GF-D8 (cell line): ENCODE data around the gene SORCS2.

Source experiments
- DNase-seq: peaks from one replicate; lab custom pipeline; 2025; lab: John Stamatoyannopoulos, UW

Gene SORCS2

DNA sequence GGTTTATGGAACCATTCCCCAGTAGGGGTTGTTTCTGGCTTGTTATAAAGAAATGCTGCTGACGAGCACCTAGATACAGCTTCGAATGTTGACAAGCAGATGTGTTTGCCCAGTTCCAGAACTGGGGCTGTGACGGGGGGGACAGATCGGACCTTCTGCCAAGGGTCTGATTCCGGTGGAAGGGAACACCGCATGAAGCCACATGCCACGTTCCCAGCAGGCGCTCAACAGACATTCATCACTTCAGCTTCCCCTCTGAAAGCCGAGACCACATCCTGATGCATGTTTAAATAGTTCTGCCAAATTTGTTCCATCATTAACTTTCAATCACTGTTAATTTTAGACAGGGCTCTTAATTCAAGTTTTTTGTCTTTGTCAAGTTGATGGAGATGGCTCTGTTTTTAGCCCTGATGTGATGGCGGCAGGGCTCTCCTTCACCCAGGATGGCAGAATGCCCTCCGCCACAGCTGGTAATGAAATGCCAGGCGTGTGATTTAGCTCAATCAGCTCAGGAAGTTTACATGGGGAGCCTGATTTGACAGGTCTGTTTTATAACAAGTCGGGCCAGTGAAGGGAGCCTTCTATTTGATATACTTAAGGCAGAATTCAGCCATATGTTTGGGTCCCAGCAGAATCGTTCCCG lies 185.0 kb downstream of the SORCS2 start:
- no peak for DNase-seq

DNA sequence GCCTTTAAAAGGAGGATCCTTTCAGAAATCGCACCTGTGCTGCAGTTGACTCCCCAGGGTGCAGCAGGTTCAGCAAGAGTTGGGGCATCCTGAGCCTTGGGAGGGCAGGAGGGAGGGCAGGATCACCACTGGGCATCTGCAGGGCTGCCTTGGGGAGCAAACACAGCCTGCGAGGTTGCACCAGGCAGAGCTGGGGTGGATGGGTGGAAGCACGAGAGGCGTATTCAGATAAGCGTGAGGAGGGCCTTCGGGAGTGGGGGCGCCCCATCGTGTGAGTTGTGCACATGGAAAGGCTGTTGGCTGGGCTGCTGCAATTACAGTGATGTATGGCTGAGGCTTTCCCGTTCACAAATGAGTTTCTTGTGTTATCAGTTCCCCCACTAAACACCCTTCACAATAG lies 186.8 kb downstream of the SORCS2 start:
- DNase-seq: no peak

DNA sequence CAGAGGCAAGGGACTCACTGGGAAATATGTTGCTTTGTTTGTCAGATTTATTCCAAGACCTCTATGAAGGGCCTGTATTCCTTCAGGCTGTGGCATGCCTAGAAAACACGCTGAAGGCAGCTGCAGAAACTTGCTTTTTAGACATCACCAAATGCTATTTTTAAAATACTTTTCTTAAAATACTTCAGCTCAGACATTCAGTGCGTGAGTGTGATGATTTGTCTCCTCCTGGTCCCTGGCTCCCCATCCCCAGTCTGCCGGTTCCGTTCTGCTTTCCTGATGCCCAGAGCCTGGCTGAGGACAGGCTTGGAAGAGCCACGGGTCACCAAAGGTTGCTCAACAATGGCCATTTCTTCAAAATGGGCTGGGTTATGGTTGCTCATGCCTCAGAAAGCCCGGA lies 187.4 kb downstream of the SORCS2 start:
- no peak for DNase-seq

DNA sequence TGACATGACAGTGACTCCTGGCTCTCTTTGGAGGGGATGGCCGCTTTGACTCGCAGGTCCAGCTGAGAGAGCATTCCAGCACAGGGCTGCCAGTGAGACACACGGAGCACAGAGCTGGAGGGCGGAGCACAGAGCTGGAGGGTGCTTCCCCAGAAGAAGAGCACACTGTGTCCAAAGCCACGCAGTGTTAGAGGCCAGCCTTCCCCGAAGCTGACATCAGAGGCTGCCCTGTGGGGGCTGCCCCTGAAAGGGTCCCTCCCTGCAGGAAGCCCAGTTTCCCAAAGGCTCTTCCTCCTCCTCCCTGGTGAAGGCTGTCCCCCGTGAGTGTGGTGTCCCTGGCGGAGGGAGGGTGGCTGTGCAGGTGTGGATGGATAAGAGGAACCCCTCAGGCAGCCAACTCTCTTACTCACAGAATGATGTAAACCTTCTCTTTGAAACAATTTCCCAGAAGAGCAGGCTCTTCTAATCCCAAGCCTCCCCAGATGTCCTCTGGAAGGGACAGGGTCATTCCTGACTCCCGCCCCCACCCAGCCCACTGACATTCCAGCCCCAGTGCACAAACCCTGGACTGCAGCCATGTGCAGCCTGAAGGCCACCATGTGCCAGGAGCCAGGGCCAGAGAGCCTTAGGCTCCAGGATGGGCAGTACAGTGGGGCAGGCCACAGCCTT lies 189.0 kb downstream of the SORCS2 start:
- no peak for DNase-seq

DNA sequence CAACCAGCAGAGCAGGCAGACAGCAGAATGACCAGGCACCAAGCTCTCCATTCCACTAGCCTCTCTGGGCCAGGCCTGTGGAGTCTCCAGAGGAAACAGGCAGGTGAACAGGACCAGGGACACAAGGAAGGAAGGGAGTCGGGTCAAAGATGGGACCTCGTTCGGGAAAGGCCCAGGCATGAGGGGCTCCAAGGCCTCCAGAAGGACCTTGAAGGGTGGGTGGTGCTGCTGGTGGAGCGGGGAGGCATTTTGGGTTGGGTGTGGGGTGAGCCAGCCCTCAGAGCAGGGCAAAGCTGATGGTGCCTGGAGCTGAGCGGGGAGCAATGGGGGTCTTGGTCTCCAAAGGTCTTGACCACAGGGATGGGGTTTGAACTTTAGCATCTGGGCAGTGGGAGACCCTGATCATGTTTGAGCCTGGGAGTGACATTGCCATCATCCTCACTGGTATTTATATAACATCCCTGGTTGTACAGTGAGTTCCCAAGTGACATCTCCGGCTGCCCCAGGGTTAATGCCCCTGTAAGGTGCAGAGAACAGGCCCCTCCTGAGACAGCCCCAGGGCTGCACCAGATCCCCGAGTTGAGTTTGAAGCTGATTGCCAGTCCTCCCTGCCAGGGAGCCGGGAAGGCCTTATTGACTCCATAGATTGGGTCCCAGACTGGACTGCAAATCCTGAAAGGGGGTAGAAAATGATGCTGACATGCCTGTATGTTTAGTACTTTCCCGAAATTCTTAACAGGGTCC lies 189.7 kb downstream of the SORCS2 start:
- no peak for DNase-seq

DNA sequence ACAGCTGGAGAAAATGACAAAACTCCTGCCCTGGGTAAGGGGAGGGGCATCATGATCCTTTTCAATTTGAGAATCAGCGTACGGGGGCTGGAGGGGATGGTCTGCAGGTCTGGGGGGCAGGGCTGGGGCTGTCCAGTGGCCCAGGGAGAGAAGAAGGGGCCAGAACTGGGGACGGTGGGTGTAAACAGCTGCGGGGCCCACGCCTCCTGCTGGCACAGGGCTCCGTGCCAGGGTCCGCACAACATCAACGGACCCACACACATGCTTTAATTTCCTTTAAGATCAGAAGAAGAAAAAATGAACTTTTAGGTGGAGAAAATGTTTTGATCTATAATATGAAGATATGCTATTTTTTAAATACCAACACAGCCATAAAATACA lies 190.3 kb downstream of the SORCS2 start:
- no peak for DNase-seq

DNA sequence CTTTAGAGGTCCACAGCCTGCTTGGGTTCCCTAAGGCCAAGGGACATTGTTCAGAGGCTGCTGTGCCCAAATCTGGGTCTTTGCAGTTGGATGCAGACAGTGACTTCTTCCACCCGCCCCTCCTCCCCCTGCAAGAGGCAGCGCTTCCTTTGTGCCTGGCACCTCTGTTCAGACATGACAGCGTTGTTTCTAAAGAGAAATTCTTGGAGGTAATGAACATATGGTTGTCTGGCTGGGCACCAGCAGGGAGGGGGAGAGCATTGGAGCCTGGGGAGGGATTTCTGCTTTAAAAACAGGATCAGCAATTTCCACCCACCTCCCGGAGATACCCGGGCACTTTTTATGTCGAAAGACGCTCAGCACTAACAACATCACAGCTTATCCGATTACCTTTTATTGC lies 190.9 kb downstream of the SORCS2 start:
- no peak for DNase-seq

DNA sequence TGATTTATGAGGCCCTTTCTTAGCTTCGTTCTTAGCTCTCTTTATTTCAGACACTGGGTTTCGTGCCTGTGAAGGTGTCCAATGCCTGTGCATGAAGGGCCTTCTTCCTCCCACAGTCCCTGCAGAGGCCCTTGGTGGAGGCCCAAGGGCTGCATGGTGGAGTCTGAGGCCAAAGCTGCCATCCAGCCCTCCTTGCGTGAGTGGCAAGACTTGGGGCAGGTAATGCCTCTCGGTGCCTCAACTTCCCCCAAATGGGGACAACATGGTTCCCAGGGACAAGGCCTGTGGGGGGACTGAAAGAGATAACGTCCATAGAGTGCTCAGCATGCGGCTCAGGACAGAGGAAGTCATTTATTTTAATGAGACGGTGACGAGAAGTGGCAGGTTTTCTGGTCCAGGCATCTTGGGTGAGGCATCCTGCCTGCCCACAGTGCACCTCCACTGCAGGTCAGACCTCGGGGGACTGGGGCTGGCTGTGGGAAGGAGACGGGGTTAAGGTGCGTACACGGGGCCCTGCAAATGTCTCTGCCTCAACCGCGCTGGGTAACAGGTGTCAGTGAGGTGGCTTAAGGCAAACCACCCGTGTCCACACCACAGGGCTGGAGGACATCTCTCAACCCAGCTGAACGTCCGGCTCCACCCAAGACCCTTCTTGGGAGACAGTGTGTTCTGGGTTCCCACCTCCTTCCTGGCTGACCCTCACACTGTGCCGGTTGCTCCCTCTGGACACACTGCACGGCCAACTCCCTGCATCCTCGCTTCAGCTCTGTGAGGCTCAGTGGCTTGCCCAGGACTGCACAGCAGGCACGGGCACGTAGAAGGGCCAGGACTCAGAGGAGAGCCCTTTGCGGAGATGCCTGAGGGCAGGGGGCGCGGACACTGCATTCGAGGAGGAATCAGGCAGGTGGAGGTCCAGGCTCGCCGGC lies 191.9 kb downstream of the SORCS2 start:
- DNase-seq: no peak

DNA sequence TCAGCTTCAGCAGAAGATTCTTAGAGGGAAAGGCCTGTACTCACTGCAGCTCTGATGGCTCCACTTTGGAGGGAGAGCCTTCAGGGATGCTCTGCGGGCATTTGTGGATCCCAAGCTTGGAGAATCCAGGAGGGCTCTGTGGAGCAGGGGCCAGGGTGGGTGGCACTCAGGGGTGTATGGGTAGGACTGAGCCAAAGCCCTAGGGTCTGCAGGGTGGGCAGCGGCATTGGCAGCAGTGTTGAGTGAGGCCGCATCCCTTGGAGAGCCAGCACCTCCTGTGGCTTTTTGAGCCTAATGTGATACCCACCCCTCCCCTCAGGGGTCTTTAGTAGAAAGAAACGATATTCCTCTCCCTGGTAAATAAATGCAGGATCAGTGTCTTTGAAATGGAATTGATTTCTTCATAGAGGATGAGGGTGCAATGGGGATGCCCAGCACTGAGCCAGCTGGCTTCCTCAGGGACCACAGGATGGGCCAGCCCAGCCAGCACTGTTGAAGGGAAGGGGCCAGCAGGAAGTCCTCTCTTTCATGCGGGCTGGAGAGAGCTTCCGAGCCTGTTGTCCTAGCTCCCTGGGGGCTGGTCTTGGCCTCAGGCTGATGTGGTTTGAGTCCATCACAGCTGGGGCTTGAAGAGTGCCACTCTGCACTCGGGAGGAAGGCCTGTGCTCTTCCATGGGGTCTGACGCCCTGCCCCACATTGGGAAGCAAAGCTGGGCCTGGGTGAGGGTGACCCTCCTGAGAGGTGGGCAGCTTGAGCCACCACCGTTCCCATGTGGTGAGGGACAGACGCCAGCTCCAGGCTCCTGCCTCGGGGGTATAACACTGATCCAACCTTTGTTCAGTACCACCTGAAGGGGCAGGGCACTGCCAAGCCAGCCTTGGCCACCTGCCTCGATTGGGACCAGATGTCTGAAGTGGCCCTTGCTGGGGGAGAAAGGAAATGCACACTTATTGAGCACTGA lies 192.9 kb downstream of the SORCS2 start:
- DNase-seq: no peak

DNA sequence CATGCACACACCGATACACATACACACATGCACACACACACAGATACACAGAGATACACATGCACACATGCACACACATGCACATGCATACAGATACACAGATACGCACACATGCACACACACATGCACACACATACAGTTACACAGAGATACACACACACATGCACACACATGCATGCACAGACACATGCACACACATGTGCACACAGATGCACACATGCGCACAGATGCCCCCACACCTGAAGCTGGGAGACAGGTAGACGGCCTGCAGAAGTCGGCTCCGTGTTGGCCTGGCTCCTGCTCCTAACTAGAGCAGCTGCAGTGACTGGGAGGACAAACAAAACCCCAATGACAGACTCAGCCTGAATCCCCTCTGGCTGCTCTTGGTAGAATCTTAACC lies 195.6 kb downstream of the SORCS2 start:
- DNase-seq: no peak

DNA sequence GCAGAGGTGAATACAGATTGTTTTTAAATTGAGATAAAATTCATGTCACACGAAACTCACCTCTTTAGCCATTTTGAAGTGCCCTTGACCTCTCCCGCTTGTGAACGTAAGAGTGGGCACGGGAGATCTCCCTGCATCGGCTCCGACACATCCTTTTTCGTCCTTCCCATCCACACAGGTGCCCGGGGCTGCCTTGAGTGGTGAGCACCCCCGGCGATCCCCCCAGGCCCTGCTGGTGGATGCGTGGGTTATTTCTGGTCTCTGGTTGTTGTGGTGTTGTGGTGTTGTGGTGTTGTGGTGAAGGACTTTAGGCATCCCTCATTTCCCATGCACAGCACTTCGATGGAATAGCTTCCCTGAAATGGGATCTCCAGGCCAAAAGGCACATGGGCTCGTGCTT lies 196.3 kb downstream of the SORCS2 start:
- DNase-seq: no peak

DNA sequence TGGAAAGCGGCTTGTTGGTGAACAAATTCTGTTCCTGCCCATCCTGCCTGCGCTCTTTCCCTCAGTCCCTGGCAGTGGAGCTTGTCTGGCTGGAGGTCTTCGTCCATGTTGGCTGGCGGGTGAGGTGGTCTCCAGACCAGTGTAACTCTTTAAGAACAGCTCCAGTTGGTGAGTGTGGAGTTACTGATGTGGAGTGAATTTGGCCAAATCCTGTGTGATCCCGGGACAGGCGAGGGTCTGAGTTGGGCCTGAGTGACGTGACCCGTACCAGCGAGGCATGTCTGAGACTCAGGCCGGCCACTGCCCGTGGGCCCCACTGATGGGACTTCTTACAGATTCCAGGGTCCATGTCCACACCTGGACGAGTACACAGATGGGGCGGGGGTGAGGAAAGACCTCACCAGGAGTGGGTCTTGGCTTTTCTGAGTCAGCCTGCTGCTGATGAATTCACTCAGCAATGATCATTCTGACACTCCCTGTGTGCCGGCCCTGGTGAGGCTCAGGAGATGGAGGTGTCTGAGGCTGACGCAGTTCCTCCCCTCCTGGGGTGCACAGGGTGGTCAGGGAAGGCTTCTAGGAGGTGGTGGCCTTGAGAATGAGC lies 196.9 kb downstream of the SORCS2 start:
- DNase-seq: no peak

DNA sequence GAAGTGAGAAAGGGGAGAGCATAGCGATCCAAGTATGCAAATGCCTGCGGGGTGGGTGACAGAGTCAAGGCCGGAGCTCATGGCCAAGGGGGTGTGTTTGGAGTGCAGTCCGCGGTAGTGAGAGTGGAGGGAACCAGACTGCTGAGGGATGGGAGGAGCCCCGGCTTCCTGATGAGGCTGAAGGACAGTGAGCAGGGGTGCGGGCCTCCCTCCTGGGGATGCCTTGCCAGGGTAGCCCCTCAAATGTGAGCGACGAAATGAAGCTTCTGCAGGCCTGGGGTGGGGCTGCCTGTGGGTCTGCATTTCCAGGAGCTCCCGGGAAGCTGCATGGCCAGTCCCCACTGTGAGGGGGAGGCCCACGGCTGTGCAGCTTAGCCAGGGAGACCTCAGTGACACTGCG lies 197.4 kb downstream of the SORCS2 start:
- no peak for DNase-seq

DNA sequence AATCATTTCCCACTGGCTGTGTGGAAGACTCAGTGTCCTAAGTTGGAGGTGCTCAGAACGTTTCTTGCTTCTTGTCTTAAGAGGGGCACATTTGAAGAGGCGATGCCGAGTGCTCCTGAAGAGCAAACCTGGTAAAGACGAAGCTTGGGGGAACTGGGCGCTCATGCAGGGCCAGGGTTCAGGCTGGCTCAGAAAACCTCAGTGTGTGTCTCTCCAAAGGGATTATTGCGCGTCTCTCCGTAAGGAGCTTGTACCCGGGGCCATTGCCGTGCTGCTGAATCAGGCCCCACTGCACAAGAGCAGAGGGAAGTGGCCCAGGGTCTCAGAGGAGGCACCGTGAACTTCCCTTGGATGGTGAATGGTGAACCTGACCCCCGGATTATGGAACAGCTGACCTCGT lies 198.0 kb downstream of the SORCS2 start:
- DNase-seq: no peak

DNA sequence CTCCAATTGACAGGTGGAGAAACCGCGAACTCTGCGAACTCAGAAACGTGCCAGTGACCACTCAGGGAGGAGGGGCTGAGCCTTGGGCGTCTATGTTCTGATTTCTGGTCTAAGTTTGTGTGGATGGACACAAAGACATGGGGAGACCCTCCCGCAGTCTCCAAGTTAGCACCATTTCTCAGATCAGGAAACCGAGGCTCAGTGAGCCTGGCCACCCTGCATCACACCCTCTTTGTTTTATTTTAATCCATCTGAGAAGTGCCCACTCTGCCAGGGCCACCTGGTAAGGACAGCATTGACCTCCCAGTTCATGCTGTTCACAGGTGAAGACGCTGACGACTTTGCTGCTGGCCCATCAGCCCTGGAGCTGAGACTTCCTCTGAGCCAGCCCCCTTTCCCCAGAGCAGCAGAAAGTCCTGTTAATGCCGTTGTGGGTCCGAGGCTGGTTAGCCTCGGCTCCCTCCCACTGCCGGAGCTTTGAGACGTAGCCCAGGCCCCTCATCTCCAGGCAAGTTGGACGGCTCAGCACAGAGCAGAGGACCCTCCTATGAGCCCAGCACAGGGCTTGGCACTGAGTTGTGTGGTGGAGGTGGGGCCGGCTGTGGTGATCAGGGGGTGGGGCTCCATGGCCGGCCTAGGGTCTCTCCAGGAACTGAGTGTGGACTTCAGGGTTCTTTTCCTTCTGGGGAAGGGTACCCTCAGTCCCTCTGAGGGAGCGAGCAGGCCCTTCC lies 198.7 kb downstream of the SORCS2 start:
- DNase-seq: no peak

DNA sequence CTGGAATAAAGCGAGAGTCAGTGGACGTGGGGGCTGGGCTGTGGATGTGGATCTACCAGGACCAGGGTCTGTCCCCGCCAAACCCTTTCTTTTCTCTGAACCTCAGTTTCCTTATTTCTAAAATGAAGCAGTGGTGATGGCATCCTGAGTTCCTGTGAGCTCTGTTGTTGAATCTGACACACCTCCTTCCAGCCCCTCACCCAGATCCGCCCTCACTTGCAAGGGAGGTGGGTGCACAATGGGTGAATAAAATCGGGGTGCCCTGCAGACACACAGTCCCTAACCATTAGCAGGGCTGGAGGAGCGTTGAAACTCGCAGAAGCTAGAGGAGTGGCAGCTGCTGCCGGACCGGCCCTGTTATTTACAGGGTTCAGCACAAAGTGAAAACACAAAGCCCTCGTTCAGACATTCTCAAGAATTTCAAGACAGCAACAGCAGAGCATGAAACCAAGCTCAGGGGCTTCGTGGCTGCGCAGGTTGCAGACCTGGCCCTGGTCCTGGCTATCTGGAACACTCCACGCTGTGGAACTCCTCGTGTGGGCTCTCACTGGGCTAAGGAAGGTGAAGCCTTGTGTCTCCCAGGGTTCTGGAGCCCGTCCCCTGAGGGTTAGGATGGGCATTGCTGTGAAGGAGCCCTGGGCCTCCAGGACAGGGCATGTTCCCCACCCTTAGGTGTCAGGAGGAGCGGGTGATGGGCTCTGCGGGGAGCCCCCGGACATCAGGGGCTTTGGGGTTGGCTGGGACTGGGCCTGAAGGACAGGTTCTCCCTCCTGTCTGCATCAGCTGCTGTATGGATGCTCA lies 199.5 kb downstream of the SORCS2 start:
- DNase-seq: no peak

DNA sequence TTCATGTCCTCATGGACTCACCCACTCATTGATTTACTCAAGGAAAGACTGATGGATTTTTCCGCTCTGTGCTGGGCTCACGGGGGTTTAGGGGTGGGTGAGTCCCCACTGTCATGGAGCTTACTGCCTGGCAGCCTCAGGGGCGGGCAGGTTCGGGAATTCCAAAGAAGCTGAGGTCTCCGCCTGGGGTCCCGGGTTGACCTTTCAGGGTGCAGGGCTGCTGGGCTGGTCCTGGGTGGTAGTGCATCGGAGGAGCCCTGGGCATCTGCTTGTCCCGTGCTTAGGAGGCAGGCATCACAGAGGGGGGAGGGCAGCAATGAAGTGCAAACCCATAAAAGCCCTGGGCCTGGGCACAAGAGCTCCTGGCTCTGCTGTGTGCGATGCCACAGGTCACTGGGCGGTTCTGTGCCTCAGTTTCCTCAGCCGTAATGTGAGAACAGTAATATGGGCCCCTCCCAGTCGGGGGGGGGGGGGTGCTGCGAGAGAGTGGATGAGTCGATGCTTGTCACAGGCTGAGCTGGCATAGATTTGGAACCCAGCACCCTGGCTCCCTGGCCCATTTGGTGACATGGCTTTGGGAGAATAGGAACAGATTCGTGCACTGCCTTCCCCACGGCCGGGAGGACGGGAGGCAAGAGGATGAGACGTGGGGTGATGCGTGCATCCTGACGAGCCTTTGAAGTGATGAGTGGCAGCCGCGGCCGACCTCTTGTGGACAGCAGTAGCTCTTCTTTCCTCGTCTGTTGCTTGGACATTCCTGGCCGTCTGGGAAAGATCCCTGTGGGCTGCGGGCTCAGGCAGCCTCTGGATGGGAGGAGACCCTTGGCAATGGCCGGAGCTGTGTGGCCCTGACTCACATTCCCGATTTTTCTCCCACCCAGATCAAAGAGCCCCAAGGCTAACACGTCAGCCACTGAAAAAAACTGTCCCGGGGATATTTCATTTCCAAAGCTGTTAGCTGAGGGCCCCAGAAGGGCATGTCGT lies 200.4 kb downstream of the SORCS2 start:
- DNase-seq: no peak
